Brain microvascular endothelial cell (primary cell): ENCODE data around the gene KRT76.

Source experiments
- DNase-seq: peaks from one replicate; pipeline ENCODE4 v3.0.0-alpha.2; 2020
- H3K27ac ChIP-seq: fragments of 250-450 bp; sonication (Bioruptor Pico); 2 replicates; pipeline ENCODE4 v1.5.1; 2020; ENCODE audit warnings: mild to moderate bottlenecking, moderate library complexity
- H3K27me3 ChIP-seq: fragments of 250-450 bp; sonication (Bioruptor Pico); replicated peaks from 2 replicates; pipeline ENCODE4 v1.5.1; 2020; ENCODE audit warnings: mild to moderate bottlenecking
- H3K36me3 ChIP-seq: fragments of 250-450 bp; sonication (Bioruptor Pico); replicated peaks from 2 replicates; pipeline ENCODE4 v1.5.1; 2020; ENCODE audit warnings: mild to moderate bottlenecking
- H3K4me3 ChIP-seq: 2 replicates; pipeline ENCODE4 v1.5.1; 2011; ENCODE audit warnings: low read depth, mild to moderate bottlenecking, control low read depth, low read length, moderate library complexity
- CTCF ChIP-seq: IDR thresholded peaks from 2 replicates; pipeline ENCODE4 v1.5.1; 2011; ENCODE audit warnings: low read depth, mild to moderate bottlenecking, moderate library complexity, low read length, control low read depth, inconsistent platforms; ENCODE audit errors: missing control alignments
- in situ Hi-C: cut with HindIII; loops from 2 replicates; pipeline ENCODE4 v1.10.0; 2017; ENCODE audit warnings: low sequenced_read_pairs, low pct_ligation_motif_present

The KRT76 gene

GRCh38 chr12:52792185-52793029 lies 15.3 kb upstream of the KRT76 start:
- Histone ChIP-seq H3K27me3 (peaks cover 14% of the 10 kb centered on the region), H3K36me3 (no peaks in the 10 kb centered on the region)

DNA sequence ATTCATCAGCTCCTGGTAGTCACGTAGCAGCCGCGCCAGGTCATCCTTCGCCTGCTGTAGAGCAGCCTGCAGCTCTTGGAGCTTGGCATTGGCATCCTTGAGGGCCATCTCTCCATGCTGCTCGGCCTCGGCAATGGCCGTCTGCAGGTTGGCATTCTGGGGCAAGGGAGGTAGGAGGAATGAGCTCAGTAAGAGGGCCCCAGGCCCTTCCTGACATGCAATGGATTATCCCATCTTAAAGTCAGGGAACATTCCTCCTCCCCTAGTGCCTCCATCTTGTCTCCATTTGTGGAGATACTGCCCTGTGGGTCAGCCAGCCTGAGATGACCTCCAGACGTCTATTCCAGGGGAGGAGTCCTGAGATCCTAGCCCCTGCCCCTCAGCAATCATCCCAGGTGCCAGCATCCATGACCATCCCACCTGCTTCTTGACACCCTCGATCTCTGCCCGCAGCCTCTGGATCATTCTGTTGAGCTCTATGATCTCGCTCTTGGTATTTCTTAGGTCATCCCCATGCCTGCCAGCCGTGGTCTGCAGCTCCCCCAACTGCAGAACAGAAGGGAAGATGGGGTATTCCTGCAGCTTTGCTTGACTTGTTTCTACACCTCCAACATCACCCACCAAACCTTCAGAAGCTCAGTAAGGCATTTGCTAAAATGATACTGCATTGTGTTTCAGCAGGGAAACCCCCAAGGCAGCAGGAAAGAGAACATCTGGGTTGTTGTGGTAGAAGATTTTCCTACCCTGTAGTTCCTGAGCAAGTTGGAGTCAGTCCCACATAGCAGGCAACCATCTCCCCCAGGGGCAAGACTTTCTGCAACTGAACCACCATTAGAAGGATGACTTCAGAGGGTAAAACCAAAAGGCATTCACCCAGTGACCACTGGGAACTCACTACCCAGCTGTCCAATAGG lies 14.4 kb upstream of the KRT76 start:
- in situ Hi-C loops: no loop called here
- no peak overlapping the region for H3K27ac ChIP-seq
- H3K27me3 ChIP-seq: peaks cover 14% of the 10 kb centered on the region
- TF ChIP-seq CTCF: no peak
- H3K4me3 ChIP-seq: no peak overlapping the region
- no peaks in the 10 kb centered on the region for H3K36me3 ChIP-seq
- no peak for DNase-seq

More at GRCh38 chr12:52792185-52793029, 15.3 kb upstream of the KRT76 start:
- DNase-seq: no peak
- TF ChIP-seq CTCF: no peak
- Histone ChIP-seq H3K4me3 (no peak overlapping the region), H3K27ac (no peak overlapping the region)
- in situ Hi-C loops: no loop called here

GRCh38 chr12:52790427-52791270 lies 13.5 kb upstream of the KRT76 start:
- TF ChIP-seq CTCF: no peak
- H3K27ac ChIP-seq: no peak overlapping the region
- in situ Hi-C loops: no loop called here
- no peaks in the 10 kb centered on the region for H3K36me3 ChIP-seq
- H3K27me3 ChIP-seq: peaks cover 14% of the 10 kb centered on the region
- no peak overlapping the region for H3K4me3 ChIP-seq
- DNase-seq: no peak

- Histone ChIP-seq H3K36me3 (no peaks in the 10 kb centered on the region), H3K27ac (no peak overlapping the region), H3K27me3 (peaks cover 14% of the 10 kb centered on the region), H3K4me3 (no peak overlapping the region)
- in situ Hi-C loops: no loop called here
- no peak for TF ChIP-seq CTCF
- no peak for DNase-seq
Observed at GRCh38 chr12:52789637-52790426, 12.7 kb upstream of the KRT76 start.
